ENCODE results near the gene YDJC.

DNA sequence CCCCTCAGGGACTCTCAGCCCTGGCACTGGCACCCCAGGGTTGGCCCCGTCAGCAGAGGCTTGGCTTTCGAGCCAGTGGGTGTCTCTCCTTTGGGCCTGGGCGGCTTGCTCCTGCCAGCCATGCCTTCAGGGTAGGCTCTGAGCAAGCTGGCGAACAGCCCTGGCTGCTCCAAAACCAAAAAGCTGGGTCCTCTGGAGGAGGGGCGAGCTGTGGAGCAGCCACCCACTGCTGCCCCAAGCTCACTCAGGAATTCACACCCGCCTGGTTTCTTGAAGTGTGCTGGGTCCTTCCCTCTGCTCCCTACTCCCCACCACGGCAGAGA is 6.2 kb downstream of the YDJC start:
- TF ChIP-seq, protein P1, sequence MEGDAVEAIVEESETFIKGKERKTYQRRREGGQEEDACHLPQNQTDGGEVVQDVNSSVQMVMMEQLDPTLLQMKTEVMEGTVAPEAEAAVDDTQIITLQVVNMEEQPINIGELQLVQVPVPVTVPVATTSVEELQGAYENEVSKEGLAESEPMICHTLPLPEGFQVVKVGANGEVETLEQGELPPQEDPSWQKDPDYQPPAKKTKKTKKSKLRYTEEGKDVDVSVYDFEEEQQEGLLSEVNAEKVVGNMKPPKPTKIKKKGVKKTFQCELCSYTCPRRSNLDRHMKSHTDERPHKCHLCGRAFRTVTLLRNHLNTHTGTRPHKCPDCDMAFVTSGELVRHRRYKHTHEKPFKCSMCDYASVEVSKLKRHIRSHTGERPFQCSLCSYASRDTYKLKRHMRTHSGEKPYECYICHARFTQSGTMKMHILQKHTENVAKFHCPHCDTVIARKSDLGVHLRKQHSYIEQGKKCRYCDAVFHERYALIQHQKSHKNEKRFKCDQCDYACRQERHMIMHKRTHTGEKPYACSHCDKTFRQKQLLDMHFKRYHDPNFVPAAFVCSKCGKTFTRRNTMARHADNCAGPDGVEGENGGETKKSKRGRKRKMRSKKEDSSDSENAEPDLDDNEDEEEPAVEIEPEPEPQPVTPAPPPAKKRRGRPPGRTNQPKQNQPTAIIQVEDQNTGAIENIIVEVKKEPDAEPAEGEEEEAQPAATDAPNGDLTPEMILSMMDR (IDR thresholded peaks at IDR 0.05) = no peak
- no peak for TF ChIP-seq POLR2A (IDR thresholded peaks at IDR 0.05)

Data from suprapubic skin (tissue), 3 donors.